Fibroblast of villous mesenchyme (primary cell): ENCODE data around the gene GPR132. TPM values are rescaled to one million over a fixed set of nuclear protein-coding genes. Genes with fewer than 3 reads are reported as not detected.

Source experiments
- DNase-seq: peaks from one replicate; pipeline ENCODE4 v3.0.0-alpha.2; 2010; ENCODE audit warnings: low read depth
- H3K4me3 ChIP-seq: 2 replicates; pipeline ENCODE4 v1.5.1; 2011; ENCODE audit warnings: low read depth, mild to moderate bottlenecking, low read length
- CTCF ChIP-seq: IDR thresholded peaks from 2 replicates; pipeline ENCODE4 v1.5.1; 2012; ENCODE audit warnings: low read depth, mild to moderate bottlenecking, low read length; ENCODE audit not compliant: insufficient read depth
- total RNA-seq: library from RNA; depleted of rRNA; stranded (reverse); fragments of >200 nt; gene quantifications from 2 replicates; pipeline ENCODE4 v1.2.3, GENCODE V29; 2012

GPR132 gene
- total RNA-seq, 1 donor: not detected

GRCh38 chr14:105012171-105012985, 52.9 kb downstream of the GPR132 start:
- no peak for DNase-seq
- no peak for TF ChIP-seq CTCF
- no peak overlapping the region for H3K4me3 ChIP-seq

GRCh38 chr14:105011312-105011990, 53.8 kb downstream of the GPR132 start:
- no peak for TF ChIP-seq CTCF
- no peak overlapping the region for H3K4me3 ChIP-seq
- DNase-seq: no peak

DNA sequence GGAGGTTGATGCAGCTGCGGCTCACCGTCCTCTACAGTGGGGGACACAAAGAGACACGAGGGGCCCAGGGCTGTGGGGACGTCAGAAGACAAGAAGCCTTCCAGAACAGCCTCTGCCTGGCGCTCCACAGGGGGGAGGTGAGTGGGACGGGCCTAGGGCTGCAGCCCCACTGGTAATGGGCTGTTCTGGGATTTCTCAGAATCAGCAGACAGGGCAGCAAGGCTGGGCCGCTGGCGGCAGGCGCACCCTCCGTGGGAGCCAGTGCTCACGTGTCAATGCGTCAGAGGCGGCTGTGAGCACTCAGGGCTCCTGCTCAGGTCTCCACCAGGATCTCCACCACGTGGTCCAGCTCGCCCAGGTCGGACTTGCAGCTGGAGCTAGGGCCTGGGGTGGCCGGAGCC, 54.3 kb downstream of the GPR132 start:
- no peak overlapping the region for H3K4me3 ChIP-seq
- DNase-seq: peak; percentile 64
- no peak for TF ChIP-seq CTCF

DNA sequence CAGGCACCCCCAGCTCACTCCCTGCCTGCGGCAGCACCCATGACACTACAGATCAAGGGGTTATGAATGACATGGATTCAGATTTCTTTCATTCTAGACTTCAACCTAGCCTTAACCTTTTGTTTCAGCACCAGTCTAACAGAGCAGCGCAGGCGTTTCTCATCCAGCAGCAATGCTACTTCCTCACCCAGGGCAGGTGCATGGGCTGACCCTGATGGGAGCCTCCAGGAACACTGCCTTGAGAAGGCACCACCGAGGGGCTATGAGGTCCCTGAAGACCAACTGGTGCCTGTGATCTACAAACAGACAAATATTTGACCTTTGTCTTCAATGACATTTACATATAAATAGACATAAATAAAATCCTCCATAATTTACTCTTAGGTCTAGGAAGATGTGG, 55.1 kb downstream of the GPR132 start:
- H3K4me3 ChIP-seq: no peak overlapping the region
- no peak for DNase-seq

DNA sequence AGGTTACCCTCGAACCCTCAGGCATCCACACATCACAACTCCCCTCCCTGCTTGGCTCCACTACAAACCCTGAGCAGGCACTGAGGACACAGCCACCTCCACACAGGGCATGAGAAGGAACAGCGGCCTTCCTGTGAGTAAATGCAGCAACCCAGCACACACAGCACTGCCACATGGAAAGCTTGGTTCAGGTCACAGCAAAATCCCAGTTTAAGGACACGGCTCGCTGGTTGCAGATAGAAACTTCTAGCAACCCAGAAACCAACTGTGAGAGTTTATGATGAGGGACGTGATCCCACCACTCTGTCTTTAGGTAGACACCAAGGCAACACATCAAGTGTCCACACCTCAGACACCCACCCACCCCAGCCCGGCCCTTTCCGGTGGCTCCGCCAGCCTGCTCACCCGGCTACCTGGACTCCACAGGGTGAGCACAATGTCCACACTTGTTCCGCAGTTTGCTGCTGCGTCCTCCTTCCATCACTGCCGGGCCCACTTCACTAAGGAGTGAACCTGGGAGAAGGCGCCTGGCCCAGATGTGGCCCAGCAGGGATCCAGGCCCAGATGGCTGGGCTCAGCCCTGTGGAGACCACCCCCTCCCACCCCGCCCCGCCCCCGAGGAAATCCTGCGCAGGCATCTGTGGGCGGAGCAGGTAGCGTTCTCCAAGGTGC, 57.5 kb downstream of the GPR132 start:
- TF ChIP-seq CTCF: no peak
- no peak overlapping the region for H3K4me3 ChIP-seq
- DNase-seq: no peak

More for the DNA sequence above, 55.1 kb downstream of the GPR132 start:
- TF ChIP-seq CTCF: no peak

DNA sequence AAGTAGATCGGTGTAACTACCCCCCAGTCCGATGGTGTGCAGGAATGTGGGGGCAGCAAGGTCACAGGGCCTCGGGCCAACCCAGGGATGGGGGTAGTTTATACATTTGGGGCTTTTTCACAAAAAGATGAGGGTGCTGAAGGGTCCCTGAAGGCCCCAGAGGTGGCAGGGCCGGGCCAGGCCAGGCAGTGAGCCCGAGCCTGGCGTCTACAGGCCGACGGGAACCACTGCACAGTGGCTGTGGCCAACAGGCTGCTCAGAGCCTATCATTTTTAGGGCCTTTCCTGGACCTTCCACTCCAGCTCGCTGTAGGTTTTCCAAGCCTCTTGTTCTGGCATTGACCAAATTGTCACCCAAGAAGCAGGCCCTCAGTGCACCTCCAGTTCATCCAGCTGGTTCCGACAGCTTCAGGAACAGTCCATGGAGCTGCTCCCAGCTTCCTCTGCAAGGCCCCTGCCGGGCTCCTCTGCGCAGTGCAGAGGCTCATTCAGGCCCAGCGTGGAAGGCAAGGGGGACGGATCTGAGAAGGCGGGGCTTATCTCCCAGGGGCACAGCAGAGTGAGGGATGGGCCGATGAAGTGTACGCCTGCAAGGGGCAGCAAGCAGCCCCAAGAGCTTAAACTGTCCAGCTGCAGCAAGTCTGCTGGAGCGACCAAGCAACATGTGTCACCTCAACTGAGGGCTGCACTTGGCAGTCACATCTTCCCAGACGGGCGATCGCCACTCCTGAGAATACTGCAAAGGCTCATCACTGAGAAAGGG, 58.2 kb downstream of the GPR132 start:
- no peak for DNase-seq
- H3K4me3 ChIP-seq: no peak overlapping the region
- no peak for TF ChIP-seq CTCF
